Neural progenitor cell (in vitro differentiated cells): ENCODE data around the gene NSFL1C. TPM values are rescaled to one million over a fixed set of nuclear protein-coding genes. Genes with fewer than 3 reads are reported as not detected.
A peak's percentile ranks its signal among the peaks of the same experiment; 100 is the strongest.

Experiments used
- DNase-seq: peaks from one replicate; pipeline ENCODE4 v3.0.0-alpha.2; 2016; ENCODE audit warnings: low spot score
- H2AFZ ChIP-seq: fragments of 200-600 bp; sonication (generic); replicated peaks from 2 replicates; pipeline ENCODE4 v1.6.1; 2016; ENCODE audit warnings: antibody characterized with exemption
- H3F3A ChIP-seq: fragments of 200-600 bp; sonication (generic); 2 replicates; pipeline ENCODE4 v1.6.1; 2016; ENCODE audit warnings: antibody characterized with exemption, low read depth
- H3K27ac ChIP-seq: fragments of 200-600 bp; sonication (generic); 2 replicates; pipeline ENCODE4 v1.5.1; 2016; ENCODE audit warnings: mild to moderate bottlenecking
- H3K27me3 ChIP-seq: fragments of 200-600 bp; sonication (generic); 2 replicates; pipeline ENCODE4 v1.6.1; 2016; ENCODE audit warnings: mild to moderate bottlenecking, moderate library complexity
- H3K36me3 ChIP-seq: fragments of 200-600 bp; sonication (generic); 2 replicates; pipeline ENCODE4 v1.5.1; 2016
- H3K4me1 ChIP-seq: fragments of 200-600 bp; sonication (generic); 2 replicates; pipeline ENCODE4 v1.6.1; 2016; ENCODE audit warnings: mixed run types
- H3K4me2 ChIP-seq: fragments of 200-600 bp; sonication (generic); 2 replicates; pipeline ENCODE4 v1.6.1; 2016
- H3K4me3 ChIP-seq: fragments of 200-600 bp; sonication (generic); 2 replicates; pipeline ENCODE4 v1.5.1; 2016
- H3K79me2 ChIP-seq: fragments of 200-600 bp; sonication (generic); 2 replicates; pipeline ENCODE4 v1.6.1; 2016; ENCODE audit warnings: low read depth
- H3K9ac ChIP-seq: fragments of 200-600 bp; sonication (generic); 2 replicates; pipeline ENCODE4 v1.6.1; 2016
- H3K9me3 ChIP-seq: fragments of 200-600 bp; sonication (generic); 2 replicates; pipeline ENCODE4 v1.5.1; 2016; ENCODE audit warnings: low read depth
- H4K20me1 ChIP-seq: fragments of 200-600 bp; sonication (generic); 2 replicates; pipeline ENCODE4 v1.6.1; 2016; ENCODE audit warnings: low read depth
- H3K27ac Mint-ChIP-seq: 3 replicates; pipeline ENCODE4 v1.8.0; 2021; ENCODE audit warnings: mixed read lengths
- H3K27me3 Mint-ChIP-seq: 2 replicates; pipeline ENCODE4 v1.8.0; 2022; ENCODE audit warnings: low read depth, mild to moderate bottlenecking, inconsistent platforms, moderate library complexity, mixed read lengths; ENCODE audit not compliant: insufficient read depth
- H3K36me3 Mint-ChIP-seq: 3 replicates; pipeline ENCODE4 v1.8.0; 2021; ENCODE audit warnings: mixed read lengths
- H3K4me1 Mint-ChIP-seq: 3 replicates; pipeline ENCODE4 v1.8.0; 2021; ENCODE audit warnings: mixed read lengths
- H3K4me3 Mint-ChIP-seq: 3 replicates; pipeline ENCODE4 v1.8.0; 2021; ENCODE audit warnings: mild to moderate bottlenecking, moderate library complexity, mixed read lengths
- H3K9me3 Mint-ChIP-seq: 3 replicates; pipeline ENCODE4 v1.8.0; 2020; ENCODE audit warnings: mixed read lengths
- EZH2 ChIP-seq: fragments of 200-600 bp; sonication (generic); IDR thresholded peaks from 2 replicates; pipeline ENCODE4 v1.6.1; 2017; ENCODE audit warnings: antibody characterized with exemption, mild to moderate bottlenecking, moderate library complexity
- EZH2phosphoT487 ChIP-seq: fragments of 200-600 bp; sonication (generic); IDR thresholded peaks from 2 replicates; pipeline ENCODE4 v1.6.1; 2017; ENCODE audit warnings: antibody characterized with exemption
- total RNA-seq: library from RNA; depleted of rRNA; stranded (reverse); fragments of >200 nt; gene quantifications from 2 replicates; pipeline ENCODE4 v1.2.3, GENCODE V29; 2015; ENCODE audit warnings: low replicate concordance
- TF ChIP-seq, protein P1 (sequence below): fragments of 200-600 bp; sonication (generic); IDR thresholded peaks from 2 replicates; pipeline ENCODE4 v1.5.1; 2017; ENCODE audit warnings: antibody characterized with exemption, mild to moderate bottlenecking

NSFL1C gene
- total RNA-seq, 1 donor from 2014 or later: 30.5 TPM

DNA sequence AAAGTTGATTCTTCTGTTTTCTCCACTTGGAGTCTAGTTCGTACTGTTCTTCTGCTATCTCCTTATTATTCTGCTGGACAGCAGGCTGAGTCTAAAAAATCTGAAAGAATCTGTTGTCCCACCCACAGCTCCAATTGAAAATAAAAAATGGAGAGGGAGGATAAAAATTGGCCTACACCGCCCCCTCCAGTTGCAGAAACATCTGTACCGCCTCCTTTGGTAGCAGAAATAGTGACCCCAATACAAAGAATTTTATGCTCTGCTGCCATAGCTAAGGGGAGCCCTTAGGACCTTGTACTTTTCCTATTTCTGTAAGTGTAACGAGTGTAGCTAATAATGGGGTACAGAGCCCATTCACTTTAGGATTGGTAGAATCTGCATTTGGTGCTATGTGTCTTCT lies 68.9 kb downstream of the NSFL1C start:
- Histone ChIP-seq H3K4me1 (peaks cover 6% of the 10 kb centered on the region), H3K79me2 (peaks cover 2% of the 10 kb centered on the region)
- H3K27me3 Mint-ChIP-seq: peaks cover 7% of the 10 kb centered on the region

DNA sequence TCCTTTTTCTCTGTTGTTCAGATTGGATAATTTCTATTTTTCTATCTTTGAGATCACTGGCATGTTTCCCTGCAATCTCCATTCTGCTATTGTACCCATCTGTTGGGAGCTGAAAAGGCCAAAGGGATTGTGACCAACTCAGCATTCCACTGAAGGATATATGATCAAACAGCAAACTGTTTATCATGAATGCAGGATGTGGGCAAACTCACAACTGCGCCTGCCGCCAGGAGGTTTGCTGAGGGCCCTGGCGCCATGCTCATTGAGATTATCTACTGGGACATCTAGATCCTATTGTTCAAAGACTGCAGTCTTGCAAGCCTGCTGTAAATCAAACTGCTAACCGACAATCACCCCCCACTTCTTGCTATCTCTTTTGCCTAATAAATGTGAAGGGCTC lies 69.9 kb downstream of the NSFL1C start:
- H3K79me2 ChIP-seq: peaks cover 12% of the 10 kb centered on the region
- no peak overlapping the region for H2AFZ ChIP-seq
- no peak overlapping the region for H3K4me3 ChIP-seq
- H3K36me3 ChIP-seq: no peaks in the 10 kb centered on the region
- H3K4me1 ChIP-seq: peaks cover 8% of the 10 kb centered on the region
- H3K27ac Mint-ChIP-seq: no peak overlapping the region
- no peak overlapping the region for H3K4me3 Mint-ChIP-seq
- H3K27ac ChIP-seq: no peak overlapping the region
- no peak for DNase-seq
- H3K4me1 Mint-ChIP-seq: peaks cover 11% of the 10 kb centered on the region
- H3K9ac ChIP-seq: no peak overlapping the region
- TF ChIP-seq EZH2: no peak
- no peak for TF ChIP-seq EZH2phosphoT487
- no peaks in the 10 kb centered on the region for H3K36me3 Mint-ChIP-seq
- H3K27me3 Mint-ChIP-seq: peaks cover 7% of the 10 kb centered on the region
- peaks cover 60% of the 10 kb centered on the region for H3K27me3 ChIP-seq
- peaks cover 8% of the 10 kb centered on the region for H4K20me1 ChIP-seq
- no peak overlapping the region for H3K4me2 ChIP-seq
- no peaks in the 10 kb centered on the region for H3F3A ChIP-seq
- H3K9me3 ChIP-seq: no peaks in the 10 kb centered on the region
- H3K9me3 Mint-ChIP-seq: no peaks in the 10 kb centered on the region

More for the DNA sequence above, 68.9 kb downstream of the NSFL1C start:
- H2AFZ ChIP-seq: no peak overlapping the region
- H3F3A ChIP-seq: no peaks in the 10 kb centered on the region
- H4K20me1 ChIP-seq: no peaks in the 10 kb centered on the region
- Mint-ChIP-seq H3K27ac (no peak overlapping the region), H3K4me3 (no peak overlapping the region), H3K9me3 (no peaks in the 10 kb centered on the region), H3K36me3 (no peaks in the 10 kb centered on the region), H3K4me1 (peaks cover 8% of the 10 kb centered on the region)
- H3K4me2 ChIP-seq: no peak overlapping the region
- no peak overlapping the region for H3K9ac ChIP-seq
- no peak for DNase-seq
- H3K36me3 ChIP-seq: no peaks in the 10 kb centered on the region
- no peak overlapping the region for H3K4me3 ChIP-seq
- no peak overlapping the region for H3K27ac ChIP-seq
- no peaks in the 10 kb centered on the region for H3K9me3 ChIP-seq
- H3K27me3 ChIP-seq: peaks cover 63% of the 10 kb centered on the region
- TF ChIP-seq, protein P1, sequence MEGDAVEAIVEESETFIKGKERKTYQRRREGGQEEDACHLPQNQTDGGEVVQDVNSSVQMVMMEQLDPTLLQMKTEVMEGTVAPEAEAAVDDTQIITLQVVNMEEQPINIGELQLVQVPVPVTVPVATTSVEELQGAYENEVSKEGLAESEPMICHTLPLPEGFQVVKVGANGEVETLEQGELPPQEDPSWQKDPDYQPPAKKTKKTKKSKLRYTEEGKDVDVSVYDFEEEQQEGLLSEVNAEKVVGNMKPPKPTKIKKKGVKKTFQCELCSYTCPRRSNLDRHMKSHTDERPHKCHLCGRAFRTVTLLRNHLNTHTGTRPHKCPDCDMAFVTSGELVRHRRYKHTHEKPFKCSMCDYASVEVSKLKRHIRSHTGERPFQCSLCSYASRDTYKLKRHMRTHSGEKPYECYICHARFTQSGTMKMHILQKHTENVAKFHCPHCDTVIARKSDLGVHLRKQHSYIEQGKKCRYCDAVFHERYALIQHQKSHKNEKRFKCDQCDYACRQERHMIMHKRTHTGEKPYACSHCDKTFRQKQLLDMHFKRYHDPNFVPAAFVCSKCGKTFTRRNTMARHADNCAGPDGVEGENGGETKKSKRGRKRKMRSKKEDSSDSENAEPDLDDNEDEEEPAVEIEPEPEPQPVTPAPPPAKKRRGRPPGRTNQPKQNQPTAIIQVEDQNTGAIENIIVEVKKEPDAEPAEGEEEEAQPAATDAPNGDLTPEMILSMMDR: peak; percentile 7
- TF ChIP-seq EZH2: no peak

DNA sequence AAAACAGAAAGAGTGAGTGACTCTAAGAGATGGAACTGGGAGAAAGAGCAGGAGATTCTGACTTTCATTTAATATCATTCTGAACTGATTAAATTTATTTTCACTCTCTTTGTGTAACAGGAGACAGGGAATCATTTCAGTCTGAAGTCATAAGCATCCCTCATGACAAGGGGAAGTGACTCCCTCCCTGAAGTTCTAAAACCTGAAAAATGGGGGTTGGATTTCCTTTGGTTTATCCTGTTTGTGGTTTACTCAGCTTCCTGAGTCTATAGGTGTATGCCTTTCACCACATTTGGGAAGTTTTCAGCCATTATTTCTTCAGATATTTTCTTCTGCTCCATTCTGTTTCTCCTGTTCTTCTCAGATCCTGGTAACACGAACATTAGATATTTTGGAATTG lies 70.4 kb downstream of the NSFL1C start:
- H3K4me1 ChIP-seq: peaks cover 13% of the 10 kb centered on the region
- H3K36me3 Mint-ChIP-seq: no peaks in the 10 kb centered on the region
- no peak overlapping the region for H3K4me2 ChIP-seq
- H3K9ac ChIP-seq: no peak overlapping the region
- H3K9me3 ChIP-seq: no peaks in the 10 kb centered on the region
- peaks cover 60% of the 10 kb centered on the region for H3K27me3 ChIP-seq
- H3K27me3 Mint-ChIP-seq: peaks cover 7% of the 10 kb centered on the region
- no peak overlapping the region for H2AFZ ChIP-seq
- H3K27ac Mint-ChIP-seq: no peak overlapping the region
- H3K4me3 ChIP-seq: no peak overlapping the region
- H3K36me3 ChIP-seq: no peaks in the 10 kb centered on the region
- peaks cover 15% of the 10 kb centered on the region for H3K4me1 Mint-ChIP-seq
- no peak overlapping the region for H3K27ac ChIP-seq
- H4K20me1 ChIP-seq: peaks cover 12% of the 10 kb centered on the region
- peaks cover 16% of the 10 kb centered on the region for H3K79me2 ChIP-seq
- H3K4me3 Mint-ChIP-seq: no peak overlapping the region
- H3F3A ChIP-seq: no peaks in the 10 kb centered on the region
- DNase-seq: no peak
- TF ChIP-seq EZH2 (no peak), EZH2phosphoT487 (no peak)
- TF ChIP-seq, protein P1: no peak
- no peaks in the 10 kb centered on the region for H3K9me3 Mint-ChIP-seq

DNA sequence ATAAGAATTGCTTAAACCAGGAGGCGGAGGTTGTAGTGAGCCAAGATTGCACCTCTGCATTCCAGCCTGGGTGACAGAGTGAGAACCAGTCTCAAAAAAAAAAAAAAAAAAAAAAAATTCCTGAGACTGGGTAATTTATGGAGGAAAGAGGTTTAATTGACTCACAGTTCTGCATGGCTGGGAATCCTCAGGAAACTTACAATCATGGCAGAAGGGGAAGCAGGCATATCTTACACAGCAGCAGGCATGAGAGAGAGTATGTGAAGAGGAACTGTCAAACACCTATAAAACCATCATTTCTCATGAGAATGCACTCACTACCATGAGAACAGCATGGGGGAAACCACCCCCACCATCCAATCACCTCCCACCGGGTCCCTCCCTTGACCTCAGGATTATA lies 72.0 kb downstream of the NSFL1C start:
- Histone ChIP-seq H3K4me3 (no peak overlapping the region), H3K4me2 (no peak overlapping the region), H3K27ac (no peak overlapping the region), H3K36me3 (no peaks in the 10 kb centered on the region), H3K79me2 (peaks cover 32% of the 10 kb centered on the region), H2AFZ (no peak overlapping the region), H3K4me1 (peaks cover 29% of the 10 kb centered on the region), H3K27me3 (peaks cover 60% of the 10 kb centered on the region), H3K9me3 (no peaks in the 10 kb centered on the region), H3F3A (no peaks in the 10 kb centered on the region), H3K9ac (no peak overlapping the region), H4K20me1 (peaks cover 28% of the 10 kb centered on the region)
- TF ChIP-seq, protein P1: no peak
- TF ChIP-seq EZH2 (no peak), EZH2phosphoT487 (no peak)
- H3K4me3 Mint-ChIP-seq: no peak overlapping the region
- H3K4me1 Mint-ChIP-seq: peaks cover 30% of the 10 kb centered on the region
- no peak for DNase-seq
- H3K27me3 Mint-ChIP-seq: peaks cover 9% of the 10 kb centered on the region
- peaks cover 3% of the 10 kb centered on the region for H3K36me3 Mint-ChIP-seq
- no peak overlapping the region for H3K27ac Mint-ChIP-seq
- no peaks in the 10 kb centered on the region for H3K9me3 Mint-ChIP-seq
